Tibial nerve (tissue), 4 donors: ENCODE results near the gene NEDD4L. TPM values are rescaled to one million over a fixed set of nuclear protein-coding genes. Genes with fewer than 3 reads are reported as not detected.
"Not testable (repeated sequence)": the region's sequence is repeated elsewhere in the genome, so short reads cannot be mapped to it uniquely, and the experiment has no call there.

Experiments used
- DNase-seq, 2 donors: peaks; one replicate each; pipeline ENCODE4 v3.0.0-alpha.2; 2019; ENCODE audit warnings: low spot score in 2 of 2
- H3K27ac ChIP-seq, 4 donors: fragments of 200-600 bp; sonication (generic) in 3 of 4; one replicate each; pipeline ENCODE4 v1.5.1; 2017 to 2019; ENCODE audit warnings: mild to moderate bottlenecking in 1 of 4
- H3K27me3 ChIP-seq, 2 donors: fragments of 200-600 bp; sonication (generic) in 1 of 2; one replicate each; pipeline versions ENCODE4 v1.5.1 to v1.6.0; 2017 to 2019
- H3K36me3 ChIP-seq, 3 donors: fragments of 200-600 bp; sonication (generic); one replicate each; pipeline ENCODE4 v1.5.1; 2018 to 2019
- H3K4me1 ChIP-seq, 4 donors: fragments of 200-600 bp; sonication (generic) in 3 of 4; one replicate each; pipeline ENCODE4 v1.5.1; 2017 to 2019
- H3K4me3 ChIP-seq, 4 donors: fragments of 200-600 bp; sonication (generic) in 3 of 4; one replicate each; pipeline ENCODE4 v1.5.1; 2017 to 2019; ENCODE audit warnings: mild to moderate bottlenecking in 1 of 4, moderate library complexity in 1 of 4
- H3K9me3 ChIP-seq, 4 donors: fragments of 200-600 bp; sonication (generic) in 3 of 4; one replicate each; pipeline ENCODE4 v1.5.1; 2017 to 2019
- CTCF ChIP-seq, 5 experiments: fragments of 200-600 bp in 3 of 5; fragments of 450-650 bp in 2 of 5; sonication (generic) in 3 of 5; IDR thresholded peaks; one replicate each; pipeline ENCODE4 v1.5.1; 2016 to 2019; ENCODE audit warnings: antibody characterized with exemption in 5 of 5, mild to moderate bottlenecking in 3 of 5, moderate library complexity in 2 of 5
- EP300 ChIP-seq, 2 donors: sonication (generic); formaldehyde crosslinking; IDR thresholded peaks; one replicate each; pipeline ENCODE4 v1.6.1; 2017; ENCODE audit warnings: antibody characterized with exemption in 2 of 2, mild to moderate bottlenecking in 1 of 2
- POLR2A ChIP-seq, 2 donors: fragments of 450-650 bp; IDR thresholded peaks; one replicate each; pipeline ENCODE4 v1.6.1; 2017; ENCODE audit warnings: antibody characterized with exemption in 2 of 2, mild to moderate bottlenecking in 2 of 2, moderate library complexity in 2 of 2
- WGBS, 2 donors: methylation state at CpG; one replicate each; pipeline ENCODE4 v1.1.5; 2018; 5-methylcytosine and 5-hydroxymethylcytosine counted together
- total RNA-seq, 4 donors: library from RNA; depleted of rRNA; stranded (reverse); fragments of >200 nt; gene quantifications; one replicate each; pipeline ENCODE4 v1.1.0, GENCODE V29; 2016

The NEDD4L gene
- total RNA-seq, 4 donors from 2014 or later: 15.3 to 59.9 (median 26.8) TPM

DNA sequence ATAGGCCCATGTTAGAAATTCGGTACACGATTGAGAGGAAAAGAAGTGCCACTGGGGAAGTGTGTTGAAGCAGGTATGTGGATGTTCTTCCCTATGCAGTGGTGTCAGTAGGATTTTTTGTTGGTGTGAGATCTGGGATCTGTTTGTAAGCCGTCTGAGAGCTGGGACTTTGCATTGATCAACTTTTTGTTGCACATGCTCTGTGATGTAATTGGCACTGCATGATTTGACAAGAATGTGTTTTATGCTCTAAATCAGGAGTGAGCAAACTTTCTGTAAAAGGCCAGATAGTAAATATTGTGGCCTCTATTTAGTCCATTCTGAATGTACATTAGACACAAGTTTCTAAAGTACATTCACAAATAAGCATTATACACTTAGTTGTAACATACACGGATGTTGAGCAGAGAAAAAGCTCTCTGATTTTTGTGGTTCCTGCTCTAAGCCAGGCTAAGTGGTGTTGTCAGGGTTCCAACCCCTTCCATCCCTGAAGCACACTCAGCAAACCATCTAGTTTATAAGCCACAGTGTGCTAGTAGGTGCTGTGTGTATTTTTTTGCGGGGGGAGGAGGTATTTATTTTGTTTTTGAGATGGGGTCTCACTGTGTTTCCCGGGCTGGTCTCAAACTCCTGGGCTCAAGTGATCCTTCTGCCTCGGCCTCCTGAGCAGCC lies 235.6 kb downstream of the NEDD4L start:
- no peaks in the 10 kb centered on the region for H3K36me3 ChIP-seq
- TF ChIP-seq EP300 (IDR thresholded peaks at IDR 0.05) (no peak), CTCF (IDR thresholded peaks at IDR 0.05) (no peak), POLR2A (IDR thresholded peaks at IDR 0.05) (no peak)
- H3K4me3 ChIP-seq: no peak overlapping the region
- DNase-seq: no peak
- H3K4me1 ChIP-seq: no peaks in the 10 kb centered on the region
- WGBS, 2 donors: 87 to 92% methylated on average over 7 of the region's 7 CpGs
- no peaks in the 10 kb centered on the region for H3K27me3 ChIP-seq
- H3K27ac ChIP-seq: no peak overlapping the region
- H3K9me3 ChIP-seq: no peaks in the 10 kb centered on the region

GRCh38 chr18:58280191-58280590 lies 236.2 kb downstream of the NEDD4L start:
- DNase-seq: no peak
- WGBS, 2 donors: 90 to 96% methylated on average over 8 of the region's 8 CpGs
- Histone ChIP-seq H3K27ac (no peak overlapping the region), H3K4me3 (no peak overlapping the region), H3K9me3 (no peaks in the 10 kb centered on the region), H3K36me3 (no peaks in the 10 kb centered on the region), H3K4me1 (no peaks in the 10 kb centered on the region), H3K27me3 (no peaks in the 10 kb centered on the region)
- no peak for TF ChIP-seq EP300 (IDR thresholded peaks at IDR 0.05)
- TF ChIP-seq CTCF (IDR thresholded peaks at IDR 0.05): no peak

DNA sequence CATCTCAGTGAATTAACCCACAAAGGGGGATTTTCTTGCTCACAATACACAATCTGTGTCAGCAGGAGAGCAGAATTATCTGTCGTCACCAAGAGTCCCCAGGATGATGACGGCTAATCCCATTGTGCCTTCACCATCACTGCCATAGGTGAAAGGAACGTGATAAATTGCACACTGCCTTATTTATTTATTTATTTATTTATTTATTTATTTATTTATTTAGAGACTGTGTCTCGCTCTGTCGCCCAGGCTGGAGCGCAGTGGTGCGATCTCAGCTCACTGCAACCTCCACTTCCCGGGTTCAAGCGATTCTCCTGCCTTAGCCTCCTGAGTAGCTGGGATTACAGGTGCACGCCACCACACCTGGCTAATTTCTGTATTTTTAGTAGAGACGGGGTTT lies 238.8 kb downstream of the NEDD4L start:
- WGBS, 2 donors: 96 to 99% methylated on average over 11 of the region's 11 CpGs
- not testable (repeated sequence) for H3K36me3 ChIP-seq, H3K27ac ChIP-seq, H3K27me3 ChIP-seq, H3K4me1 ChIP-seq, H3K9me3 ChIP-seq, DNase-seq, H3K4me3 ChIP-seq

GRCh38 chr18:58284699-58285448 lies 240.8 kb downstream of the NEDD4L start:
- Histone ChIP-seq H3K9me3 (no peaks in the 10 kb centered on the region), H3K4me1 (peaks cover 0 to 5% (median 4%) of the 10 kb centered on the region in 4 donors), H3K27me3 (no peaks in the 10 kb centered on the region), H3K27ac (peak overlapping the region in 1 of 4 donors; percentile 37), H3K36me3 (no peaks in the 10 kb centered on the region), H3K4me3 (no peak overlapping the region)
- TF ChIP-seq EP300 (IDR thresholded peaks at IDR 0.05) (no peak), POLR2A (IDR thresholded peaks at IDR 0.05) (no peak), CTCF (IDR thresholded peaks at IDR 0.05) (no peak)
- WGBS, 2 donors: 76 to 82% methylated on average over 6 of the region's 6 CpGs
- no peak for DNase-seq

- DNase-seq: no peak
- H3K27ac ChIP-seq: peak overlapping the region in 1 of 4 donors; percentile 37
- peaks cover 0 to 10% (median 4%) of the 10 kb centered on the region in 4 donors for H3K4me1 ChIP-seq
- H3K9me3 ChIP-seq: no peaks in the 10 kb centered on the region
- TF ChIP-seq POLR2A (IDR thresholded peaks at IDR 0.05) (no peak), CTCF (IDR thresholded peaks at IDR 0.05) (no peak), EP300 (IDR thresholded peaks at IDR 0.05) (no peak)
- no peak overlapping the region for H3K4me3 ChIP-seq
- no peaks in the 10 kb centered on the region for H3K27me3 ChIP-seq
- H3K36me3 ChIP-seq: no peaks in the 10 kb centered on the region
- WGBS, 2 donors: 91 to 92% methylated on average over 4 of the region's 4 CpGs
These were observed 241.6 kb downstream of the NEDD4L start for GRCh38 chr18:58285449-58286130.
